PC-3 (cell line): ENCODE measurements around the gene UFSP1. TPM values are rescaled to one million over a fixed set of nuclear protein-coding genes. Genes with fewer than 3 reads are reported as not detected.

Experiments
- ATAC-seq: fragments of 200-7000 bp; cut with Tn5 transposase; 2 replicates; pipeline ENCODE4 v1.9.1; 2020; ENCODE audit warnings: mild to moderate bottlenecking, moderate library complexity
- BruUV-seq: library from RNA; stranded (reverse); fragments of 400-500 nt; replicated peaks from 2 replicates; lab custom pipeline; 2021; lab: Mats Ljungman, UMichigan
- CTCF ChIA-PET: fragments of 300-600 bp; sonication (Branson Sonifier 250); formaldehyde crosslinking; loops from one replicate; lab custom pipeline; 2022; ENCODE audit warnings: antibody characterized with exemption; lab: Charles Lee
- POLR2A ChIA-PET: fragments of 300-600 bp; sonication (Branson Sonifier 250); formaldehyde crosslinking; loops from one replicate; lab custom pipeline; 2022; ENCODE audit warnings: antibody characterized with exemption; ENCODE audit not compliant: unreplicated experiment; lab: Charles Lee
- DNase-seq: peaks from one replicate; pipeline ENCODE4 v3.0.0-alpha.2; 2015
- H2AFZ ChIP-seq: fragments of 300-600 bp; sonication (generic); 2 replicates; pipeline ENCODE4 v1.6.0; 2016; ENCODE audit warnings: antibody characterized with exemption, low read length
- H3F3A ChIP-seq: fragments of 300-600 bp; sonication (generic); one replicate; pipeline ENCODE4 v1.6.0; 2017; ENCODE audit warnings: antibody characterized with exemption, low read length, control low read depth, mild to moderate bottlenecking; ENCODE audit not compliant: unreplicated experiment
- H3K27ac ChIP-seq: fragments of 300-600 bp; sonication (generic); 2 replicates; pipeline ENCODE4 v1.5.1; 2016; ENCODE audit warnings: mild to moderate bottlenecking, low read length
- H3K27me3 ChIP-seq: fragments of 300-600 bp; sonication (generic); 2 replicates; pipeline ENCODE4 v1.6.1; 2016; ENCODE audit warnings: low read length, mixed read lengths
- H3K36me3 ChIP-seq: fragments of 300-600 bp; sonication (generic); 2 replicates; pipeline ENCODE4 v1.6.1; 2016; ENCODE audit warnings: low read depth, mixed run types, low read length, mixed read lengths
- H3K4me1 ChIP-seq: fragments of 300-600 bp; sonication (generic); 2 replicates; pipeline ENCODE4 v1.5.1; 2016; ENCODE audit warnings: low read length; ENCODE audit not compliant: insufficient read depth
- H3K4me2 ChIP-seq: fragments of 300-600 bp; sonication (generic); 2 replicates; pipeline ENCODE4 v1.6.0; 2016; ENCODE audit warnings: low read length
- H3K4me3 ChIP-seq: fragments of 300-600 bp; sonication (generic); 2 replicates; pipeline ENCODE4 v1.5.1; 2016; ENCODE audit warnings: mild to moderate bottlenecking, low read length, mixed read lengths
- H3K79me2 ChIP-seq: fragments of 300-600 bp; sonication (generic); 2 replicates; pipeline ENCODE4 v1.6.1; 2017; ENCODE audit warnings: low read length, mixed read lengths
- H3K9ac ChIP-seq: fragments of 300-600 bp; sonication (generic); 2 replicates; pipeline ENCODE4 v1.6.0; 2016; ENCODE audit warnings: mild to moderate bottlenecking, low read length
- H3K9me2 ChIP-seq: fragments of 300-600 bp; sonication (generic); replicated peaks from 2 replicates; pipeline ENCODE4 v1.6.1; 2016; ENCODE audit warnings: mixed run types, low read length, mixed read lengths
- H3K9me3 ChIP-seq: fragments of 300-600 bp; sonication (generic); 2 replicates; pipeline ENCODE4 v1.6.1; 2016; ENCODE audit warnings: low read length, mixed read lengths
- H4K20me1 ChIP-seq: fragments of 300-600 bp; sonication (generic); 2 replicates; pipeline ENCODE4 v1.6.1; 2016; ENCODE audit warnings: low read length, mixed read lengths
- EZH2 ChIP-seq: fragments of 300-600 bp; sonication (generic); IDR thresholded peaks from one replicate; pipeline ENCODE4 v1.6.1; 2017; ENCODE audit warnings: antibody characterized with exemption, mild to moderate bottlenecking, low read length; ENCODE audit not compliant: unreplicated experiment
- EZH2phosphoT487 ChIP-seq: fragments of 300-600 bp; sonication (generic); IDR thresholded peaks from 2 replicates; pipeline ENCODE4 v1.6.1; 2018; ENCODE audit warnings: mild to moderate bottlenecking, antibody characterized with exemption, low read length, borderline replicate concordance
- intact Hi-C: fragments of 100-400 bp; cut with micrococcal nuclease; formaldehyde crosslinking; loops from 2 replicates; pipeline ENCODE4 v1.9.0; 2023
- total RNA-seq: library from RNA; depleted of rRNA; stranded (reverse); fragments of >200 nt; gene quantifications from 2 replicates; pipeline ENCODE4 v1.2.3, GENCODE V29; 2014
- TF ChIP-seq, protein P1 (sequence below): fragments of 300-600 bp; sonication (generic); conservative IDR thresholded peaks from 2 replicates; pipeline ENCODE4 v1.5.1; 2017; ENCODE audit warnings: antibody characterized with exemption, low read depth, mild to moderate bottlenecking, low read length

Gene UFSP1
- total RNA-seq, 1 experiment from 2014 or later: 10.5 TPM

DNA sequence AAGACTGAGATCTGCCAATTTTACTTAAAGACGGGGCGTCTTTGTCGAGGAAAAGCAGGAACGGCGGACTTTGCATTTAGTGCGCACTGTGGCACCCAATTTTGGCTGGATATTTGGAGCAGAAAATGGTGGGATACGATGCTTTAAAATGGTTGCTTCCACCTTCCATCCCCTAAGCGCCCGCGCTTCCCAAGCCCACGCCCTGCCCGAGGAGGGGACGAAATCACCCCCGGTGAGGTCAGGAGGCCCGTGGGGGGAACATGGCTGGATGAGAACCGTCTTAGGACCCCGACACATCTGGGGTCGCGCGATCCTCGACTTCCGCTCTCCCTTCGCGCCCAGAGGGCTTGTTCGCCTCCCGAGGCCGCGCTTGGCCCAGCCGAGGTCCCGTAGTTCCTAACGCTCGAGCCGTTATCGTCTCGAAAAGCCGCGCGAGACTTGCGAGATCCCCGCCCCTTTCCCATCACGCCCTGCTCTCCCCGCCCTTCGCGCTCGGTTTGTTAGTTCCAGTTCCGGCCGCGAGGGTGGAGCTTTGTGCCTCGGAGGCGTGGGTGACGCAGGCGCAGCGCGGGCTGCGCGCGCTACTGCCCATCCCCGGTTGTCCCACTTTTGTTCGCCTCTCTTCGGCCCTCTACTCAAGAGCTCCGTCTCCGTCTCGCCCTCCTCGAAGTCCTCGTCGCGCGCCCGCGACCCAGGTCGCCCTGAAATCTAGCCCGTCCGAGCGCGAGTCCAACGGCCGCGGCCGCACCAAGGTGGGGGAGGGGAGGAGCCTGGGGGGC lies 14.7 kb downstream of the UFSP1 start, which contains the start of gene SRRT:
Gene SRRT (plus strand): TSS at position 527 of the 779 bp plus-strand sequence. CDS start 488 bp downstream, outside the sequence.
- DNase-seq (peak; percentile 97), ATAC-seq (peak; percentile 97)
- ChIA-PET POLR2A (interaction anchor here (0.5 to 1.8 kb wide), 8 partner anchors 15 to 1532 kb away, joined by 3 to 39 read pairs (median 5); partner anchors contain the start of genes SLC12A9 and UFSP1), CTCF (interaction anchor here (0.6 to 0.7 kb wide), 2 partner anchors 286 to 321 kb away, joined by 7 read pairs; no protein-coding TSS in a partner anchor)
- H2AFZ ChIP-seq: peak within 1 kb of the TSS; percentile 77
- H3K79me2 ChIP-seq: peaks cover 49% of the 10 kb centered on the region
- TF ChIP-seq EZH2: no peak
- TF ChIP-seq EZH2phosphoT487: no peak
- TF ChIP-seq, protein P1, sequence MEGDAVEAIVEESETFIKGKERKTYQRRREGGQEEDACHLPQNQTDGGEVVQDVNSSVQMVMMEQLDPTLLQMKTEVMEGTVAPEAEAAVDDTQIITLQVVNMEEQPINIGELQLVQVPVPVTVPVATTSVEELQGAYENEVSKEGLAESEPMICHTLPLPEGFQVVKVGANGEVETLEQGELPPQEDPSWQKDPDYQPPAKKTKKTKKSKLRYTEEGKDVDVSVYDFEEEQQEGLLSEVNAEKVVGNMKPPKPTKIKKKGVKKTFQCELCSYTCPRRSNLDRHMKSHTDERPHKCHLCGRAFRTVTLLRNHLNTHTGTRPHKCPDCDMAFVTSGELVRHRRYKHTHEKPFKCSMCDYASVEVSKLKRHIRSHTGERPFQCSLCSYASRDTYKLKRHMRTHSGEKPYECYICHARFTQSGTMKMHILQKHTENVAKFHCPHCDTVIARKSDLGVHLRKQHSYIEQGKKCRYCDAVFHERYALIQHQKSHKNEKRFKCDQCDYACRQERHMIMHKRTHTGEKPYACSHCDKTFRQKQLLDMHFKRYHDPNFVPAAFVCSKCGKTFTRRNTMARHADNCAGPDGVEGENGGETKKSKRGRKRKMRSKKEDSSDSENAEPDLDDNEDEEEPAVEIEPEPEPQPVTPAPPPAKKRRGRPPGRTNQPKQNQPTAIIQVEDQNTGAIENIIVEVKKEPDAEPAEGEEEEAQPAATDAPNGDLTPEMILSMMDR: no peak
- peak within 1 kb of the TSS; percentile 99 for H3K9ac ChIP-seq
- peak within 1 kb of the TSS; percentile 100 for H3K4me2 ChIP-seq
- no peaks in the 10 kb centered on the region for H3F3A ChIP-seq
- intact Hi-C loops: no loop called here
- peaks cover 41% of the 10 kb centered on the region for H4K20me1 ChIP-seq
- H3K4me3 ChIP-seq: peak within 1 kb of the TSS; percentile 78
- TSS peak; percentile 98 for BruUV-seq
- H3K27ac ChIP-seq: peak within 1 kb of the TSS; percentile 76
- H3K36me3 ChIP-seq: peaks cover 26% of the 10 kb centered on the region
- H3K4me1 ChIP-seq: peaks cover 27% of the 10 kb centered on the region
- no peaks in the 10 kb centered on the region for H3K27me3 ChIP-seq
- H3K9me2 ChIP-seq: no peaks in the 10 kb centered on the region
- no peaks in the 10 kb centered on the region for H3K9me3 ChIP-seq

DNA sequence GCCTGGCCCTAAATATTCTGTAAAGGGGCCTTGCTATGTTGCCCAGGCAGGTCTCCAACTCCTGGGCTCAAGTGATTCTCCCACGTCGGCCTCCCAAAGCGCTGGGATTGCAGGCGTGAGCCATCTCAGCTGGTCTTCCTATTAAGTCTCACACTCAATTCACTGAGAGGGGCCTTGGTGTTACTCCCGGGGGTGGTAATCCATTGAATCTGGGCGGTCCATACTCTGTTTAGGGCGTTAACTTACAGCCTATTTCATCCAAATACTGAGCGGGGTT lies 15.3 kb downstream of the UFSP1 start:
- Histone ChIP-seq H3K9me3 (no peaks in the 10 kb centered on the region), H3K4me1 (peaks cover 27% of the 10 kb centered on the region), H3K36me3 (peaks cover 22% of the 10 kb centered on the region), H3K4me2 (peak overlapping the region; percentile 100), H2AFZ (peak overlapping the region; percentile 77), H3F3A (no peaks in the 10 kb centered on the region), H3K27ac (peak overlapping the region; percentile 76), H3K9me2 (no peaks in the 10 kb centered on the region), H3K9ac (peak overlapping the region; percentile 99), H3K27me3 (no peaks in the 10 kb centered on the region), H4K20me1 (peaks cover 36% of the 10 kb centered on the region), H3K4me3 (peak overlapping the region; percentile 78), H3K79me2 (peaks cover 44% of the 10 kb centered on the region)
- ChIA-PET CTCF (no interaction called here), POLR2A (no interaction called here)
- no TSS peak for BruUV-seq
- intact Hi-C loops: no loop called here
- DNase-seq (no peak), ATAC-seq (no peak)
- TF ChIP-seq, protein P1: no peak
- no peak for TF ChIP-seq EZH2phosphoT487
- no peak for TF ChIP-seq EZH2
